HCT116 (cell line): ENCODE measurements around the gene TAC3.
"Not testable (repeated sequence)": the region's sequence is repeated elsewhere in the genome, so short reads cannot be mapped to it uniquely, and the experiment has no call there.

Experiments
- CBX3 ChIP-seq: IDR thresholded peaks from 2 replicates; pipeline ENCODE4 v1.6.1; 2012; ENCODE audit warnings: low read depth
- CEBPB ChIP-seq: IDR thresholded peaks from 2 replicates; pipeline ENCODE4 v1.6.1; 2012; ENCODE audit warnings: low read depth
- CTCF ChIP-seq, 3 experiments: fragments of 200-600 bp in 1 of 3; sonication (generic) in 1 of 3; IDR thresholded peaks in 2 of 3; conservative IDR thresholded peaks in 1 of 3; 2 replicates each; pipeline ENCODE4 v1.5.1; 2012 to 2017; ENCODE audit warnings: low read depth in 2 of 3, low read length in 2 of 3, antibody characterized with exemption in 1 of 3, borderline replicate concordance in 1 of 3, control low read depth in 1 of 3, mild to moderate bottlenecking in 1 of 3, mixed read lengths in 1 of 3, mixed run types in 1 of 3, moderate library complexity in 1 of 3; ENCODE audit not compliant: insufficient read depth in 1 of 3
- EGR1 ChIP-seq: IDR thresholded peaks from 2 replicates; pipeline ENCODE4 v1.6.1; 2012; ENCODE audit warnings: low read depth
- EZH2 ChIP-seq: fragments of 200-600 bp; sonication (generic); IDR thresholded peaks from 2 replicates; pipeline ENCODE4 v1.6.1; 2017; ENCODE audit warnings: antibody characterized with exemption, mixed run types
- EZH2phosphoT487 ChIP-seq: fragments of 200-600 bp; IDR thresholded peaks from 2 replicates; pipeline ENCODE4 v1.6.1; 2018; ENCODE audit warnings: antibody characterized with exemption, borderline replicate concordance
- MAX ChIP-seq: IDR thresholded peaks from 2 replicates; pipeline ENCODE4 v1.6.1; 2012
- POLR2A ChIP-seq: IDR thresholded peaks from 2 replicates; pipeline ENCODE4 v1.7.0; 2011; ENCODE audit warnings: borderline replicate concordance; ENCODE audit not compliant: insufficient read depth, insufficient read length; ENCODE audit errors: extremely low read depth
- POLR2AphosphoS5 ChIP-seq: IDR thresholded peaks from 2 replicates; pipeline ENCODE4 v1.6.1; 2011; ENCODE audit warnings: mild to moderate bottlenecking, low read depth, low read length, moderate library complexity
- RAD21 ChIP-seq: IDR thresholded peaks from 2 replicates; pipeline ENCODE4 v1.6.1; 2012; ENCODE audit warnings: low read depth, mild to moderate bottlenecking
- REST ChIP-seq: IDR thresholded peaks from 2 replicates; pipeline ENCODE4 v1.6.1; 2012; ENCODE audit warnings: low read depth
- SIN3A ChIP-seq: IDR thresholded peaks from 2 replicates; pipeline ENCODE4 v1.6.1; 2012; ENCODE audit warnings: low read depth
- SRF ChIP-seq: IDR thresholded peaks from 2 replicates; pipeline ENCODE4 v1.6.1; 2012; ENCODE audit warnings: low read depth
- ZFX ChIP-seq: fragments of 450-650 bp; IDR thresholded peaks from 2 replicates; pipeline ENCODE4 v1.6.1; 2017

- TF ChIP-seq MAX; CTCF (IDR thresholded peaks at IDR 0.05 in 2 of 3, conservative IDR thresholded peaks at IDR 0.05 in 1 of 3; ENCODE audit: borderline replicate concordance in 1 of 3, insufficient read depth in 1 of 3, low read depth in 2 of 3, low read length in 2 of 3); ZFX; POLR2A; EGR1; EZH2; CEBPB; POLR2AphosphoS5; REST; SIN3A; CBX3; EZH2phosphoT487; SRF; RAD21: not testable (repeated sequence)
These were observed 36.8 kb upstream of the TAC3 start for GRCh38 chr12:57053146-57053545.
